K562 (cell line): ENCODE results near the gene SLC25A45. TPM values are rescaled to one million over a fixed set of nuclear protein-coding genes. Genes with fewer than 3 reads are reported as not detected.

Source experiments
- CEBPB ChIP-seq: fragments of 450-650 bp; IDR thresholded peaks from 2 replicates; pipeline ENCODE4 v1.6.1; 2016; ENCODE audit warnings: missing genetic modification characterization, missing compliant biosample characterization
- CREB1 ChIP-seq, 2 experiments: sonication (generic) in 1 of 2; formaldehyde crosslinking in 1 of 2; IDR thresholded peaks; 2 replicates each; pipeline versions ENCODE4 v1.6.1 to v1.8.0; 2012 to 2022; ENCODE audit warnings: inconsistent platforms in 1 of 2, mild to moderate bottlenecking in 1 of 2, missing genetic modification reagents in 1 of 2, moderate library complexity in 1 of 2
- KDM5B ChIP-seq: fragments of 200-600 bp; sonication (generic); IDR thresholded peaks from 2 replicates; pipeline ENCODE4 v1.6.1; 2012; ENCODE audit warnings: low read depth, mild to moderate bottlenecking, moderate library complexity, low read length, control low read depth, inconsistent platforms; ENCODE audit not compliant: insufficient replicate concordance
- SMC3 ChIP-seq: conservative IDR thresholded peaks from 2 replicates; pipeline ENCODE4 v1.6.1; 2011; ENCODE audit warnings: low read depth, low read length, improper control_type of control experiment; ENCODE audit not compliant: insufficient read depth
- ZNF232 ChIP-seq: sonication (generic); formaldehyde crosslinking; IDR thresholded peaks from 2 replicates; pipeline ENCODE4 v1.8.0; 2022; ENCODE audit warnings: mild to moderate bottlenecking, missing genetic modification reagents
- ZNF583 ChIP-seq: fragments of 250-450 bp; sonication (Bioruptor Pico); IDR thresholded peaks from 2 replicates; pipeline ENCODE4 v1.4.0; 2020
- polyA plus RNA-seq, 8 experiments: library from polyadenylated mRNA; depleted of rRNA in 4 of 8; stranded (reverse) in 5 of 8; unstranded in 3 of 8; fragments of >200 nt; fragmentation: Nextera tagmentation in 2 of 8; fragmentation: Illumina TruSeq in 1 of 8; extraction: Ambion mirVana in 2 of 8; extraction: Trizol in 1 of 8; gene quantifications; 2 replicates each; pipeline versions ENCODE4 v1.2.1 to v1.2.3, GENCODE V29; 2011 to 2014; ENCODE audit warnings: inconsistent platforms in 1 of 8, missing spikeins in 1 of 8
- total RNA-seq, 7 experiments: library from RNA; depleted of rRNA in 6 of 7; stranded (reverse); fragments of >200 nt in 6 of 7; fragmentation: Illumina TruSeq in 2 of 7; extraction: Trizol in 2 of 7; gene quantifications; 2 replicates each; pipeline versions ENCODE4 v1.2.1 to v1.2.3, GENCODE V29; 2011 to 2021; ENCODE audit warnings: low replicate concordance in 1 of 7
- TF ChIP-seq, protein P1 (sequence below): sonication (generic); formaldehyde crosslinking; IDR thresholded peaks from 2 replicates; pipeline ENCODE4 v1.8.1; 2023; ENCODE audit warnings: mild to moderate bottlenecking, missing genetic modification reagents
- TF ChIP-seq, protein P2 (sequence below): sonication (generic); formaldehyde crosslinking; IDR thresholded peaks from 2 replicates; pipeline ENCODE4 v1.8.1; 2022; ENCODE audit warnings: missing genetic modification reagents
- TF ChIP-seq, protein P3 (sequence below): fragments of 450-650 bp; IDR thresholded peaks from 2 replicates; pipeline ENCODE4 v1.6.1; 2018; ENCODE audit warnings: mild to moderate bottlenecking, low read depth; ENCODE audit not compliant: partially characterized antibody
- TF ChIP-seq, protein P4 (sequence below): sonication (generic); formaldehyde crosslinking; IDR thresholded peaks from 2 replicates; pipeline ENCODE4 v1.8.0; 2022; ENCODE audit warnings: missing genetic modification reagents, mild to moderate bottlenecking, borderline replicate concordance
- TF ChIP-seq, protein P5 (sequence below): fragments of 450-650 bp; formaldehyde crosslinking; IDR thresholded peaks from 2 replicates; pipeline ENCODE4 v1.4.0; 2020; ENCODE audit warnings: mild to moderate bottlenecking, moderate library complexity
- TF ChIP-seq, protein P6 (sequence below): fragments of 450-650 bp; IDR thresholded peaks from 2 replicates; pipeline ENCODE4 v1.6.1; 2017; ENCODE audit warnings: antibody characterized with exemption
- TF ChIP-seq, protein P7 (sequence below): fragments of 450-650 bp; IDR thresholded peaks from 2 replicates; pipeline ENCODE4 v1.6.1; 2016
- TF ChIP-seq, protein P8 (sequence below): fragments of 450-650 bp; formaldehyde crosslinking; IDR thresholded peaks from 2 replicates; pipeline ENCODE4 v1.4.0; 2020; ENCODE audit warnings: mild to moderate bottlenecking, moderate library complexity

Gene SLC25A45
- total and polyA plus RNA-seq, 9 of the 15 experiments (the other 6 are each of a cell fraction or from before 2014, with no cell fraction given): 0.15 to 2.3 (median 0.68) TPM

DNA sequence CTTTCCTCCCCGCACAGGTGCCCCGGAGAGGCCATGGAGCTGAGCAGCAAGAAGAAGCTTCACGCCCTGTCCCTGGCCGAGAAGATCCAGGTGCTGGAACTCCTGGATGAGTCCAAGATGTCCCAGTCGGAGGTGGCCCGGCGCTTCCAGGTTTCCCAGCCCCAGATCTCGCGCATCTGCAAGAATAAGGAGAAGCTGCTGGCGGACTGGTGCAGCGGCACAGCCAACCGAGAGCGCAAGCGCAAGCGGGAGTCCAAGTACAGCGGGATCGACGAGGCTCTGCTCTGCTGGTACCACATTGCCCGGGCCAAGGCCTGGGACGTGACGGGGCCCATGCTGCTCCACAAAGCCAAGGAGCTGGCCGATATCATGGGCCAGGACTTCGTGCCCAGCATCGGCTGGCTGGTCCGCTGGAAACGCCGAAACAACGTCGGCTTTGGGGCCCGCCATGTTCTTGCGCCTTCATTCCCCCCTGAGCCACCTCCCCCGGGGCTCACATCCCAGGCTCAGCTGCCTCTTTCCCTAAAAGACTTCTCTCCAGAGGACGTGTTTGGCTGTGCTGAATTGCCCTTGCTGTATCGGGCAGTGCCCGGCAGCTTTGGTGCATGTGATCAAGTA, 26.6 kb downstream of the SLC25A45 start (continued):
- TF ChIP-seq, protein P1, sequence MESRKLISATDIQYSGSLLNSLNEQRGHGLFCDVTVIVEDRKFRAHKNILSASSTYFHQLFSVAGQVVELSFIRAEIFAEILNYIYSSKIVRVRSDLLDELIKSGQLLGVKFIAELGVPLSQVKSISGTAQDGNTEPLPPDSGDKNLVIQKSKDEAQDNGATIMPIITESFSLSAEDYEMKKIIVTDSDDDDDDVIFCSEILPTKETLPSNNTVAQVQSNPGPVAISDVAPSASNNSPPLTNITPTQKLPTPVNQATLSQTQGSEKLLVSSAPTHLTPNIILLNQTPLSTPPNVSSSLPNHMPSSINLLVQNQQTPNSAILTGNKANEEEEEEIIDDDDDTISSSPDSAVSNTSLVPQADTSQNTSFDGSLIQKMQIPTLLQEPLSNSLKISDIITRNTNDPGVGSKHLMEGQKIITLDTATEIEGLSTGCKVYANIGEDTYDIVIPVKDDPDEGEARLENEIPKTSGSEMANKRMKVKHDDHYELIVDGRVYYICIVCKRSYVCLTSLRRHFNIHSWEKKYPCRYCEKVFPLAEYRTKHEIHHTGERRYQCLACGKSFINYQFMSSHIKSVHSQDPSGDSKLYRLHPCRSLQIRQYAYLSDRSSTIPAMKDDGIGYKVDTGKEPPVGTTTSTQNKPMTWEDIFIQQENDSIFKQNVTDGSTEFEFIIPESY (CRISPR knock-in tag): peak; percentile 99
- TF ChIP-seq, protein P2, sequence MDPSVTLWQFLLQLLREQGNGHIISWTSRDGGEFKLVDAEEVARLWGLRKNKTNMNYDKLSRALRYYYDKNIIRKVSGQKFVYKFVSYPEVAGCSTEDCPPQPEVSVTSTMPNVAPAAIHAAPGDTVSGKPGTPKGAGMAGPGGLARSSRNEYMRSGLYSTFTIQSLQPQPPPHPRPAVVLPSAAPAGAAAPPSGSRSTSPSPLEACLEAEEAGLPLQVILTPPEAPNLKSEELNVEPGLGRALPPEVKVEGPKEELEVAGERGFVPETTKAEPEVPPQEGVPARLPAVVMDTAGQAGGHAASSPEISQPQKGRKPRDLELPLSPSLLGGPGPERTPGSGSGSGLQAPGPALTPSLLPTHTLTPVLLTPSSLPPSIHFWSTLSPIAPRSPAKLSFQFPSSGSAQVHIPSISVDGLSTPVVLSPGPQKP: no peak
- TF ChIP-seq, protein P3, sequence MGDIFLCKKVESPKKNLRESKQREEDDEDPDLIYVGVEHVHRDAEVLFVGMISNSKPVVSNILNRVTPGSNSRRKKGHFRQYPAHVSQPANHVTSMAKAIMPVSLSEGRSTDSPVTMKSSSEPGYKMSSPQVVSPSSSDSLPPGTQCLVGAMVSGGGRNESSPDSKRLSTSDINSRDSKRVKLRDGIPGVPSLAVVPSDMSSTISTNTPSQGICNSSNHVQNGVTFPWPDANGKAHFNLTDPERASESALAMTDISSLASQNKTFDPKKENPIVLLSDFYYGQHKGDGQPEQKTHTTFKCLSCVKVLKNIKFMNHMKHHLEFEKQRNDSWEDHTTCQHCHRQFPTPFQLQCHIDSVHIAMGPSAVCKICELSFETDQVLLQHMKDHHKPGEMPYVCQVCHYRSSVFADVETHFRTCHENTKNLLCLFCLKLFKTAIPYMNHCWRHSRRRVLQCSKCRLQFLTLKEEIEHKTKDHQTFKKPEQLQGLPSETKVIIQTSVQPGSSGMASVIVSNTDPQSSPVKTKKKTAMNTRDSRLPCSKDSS: no peak
- TF ChIP-seq SMC3: 0 out of 2 replicates have a peak, but pooled peaks have one; percentile 2
- TF ChIP-seq, protein P4, sequence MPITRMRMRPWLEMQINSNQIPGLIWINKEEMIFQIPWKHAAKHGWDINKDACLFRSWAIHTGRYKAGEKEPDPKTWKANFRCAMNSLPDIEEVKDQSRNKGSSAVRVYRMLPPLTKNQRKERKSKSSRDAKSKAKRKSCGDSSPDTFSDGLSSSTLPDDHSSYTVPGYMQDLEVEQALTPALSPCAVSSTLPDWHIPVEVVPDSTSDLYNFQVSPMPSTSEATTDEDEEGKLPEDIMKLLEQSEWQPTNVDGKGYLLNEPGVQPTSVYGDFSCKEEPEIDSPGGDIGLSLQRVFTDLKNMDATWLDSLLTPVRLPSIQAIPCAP (CRISPR knock-in tag): no peak
- TF ChIP-seq CREB1 (IDR thresholded peaks at IDR 0.05): no peak
- no peak for TF ChIP-seq CREB1 (CRISPR knock-in tag; IDR thresholded peaks at IDR 0.05)
- no peak for TF ChIP-seq CEBPB (tag)
- TF ChIP-seq, protein P5, sequence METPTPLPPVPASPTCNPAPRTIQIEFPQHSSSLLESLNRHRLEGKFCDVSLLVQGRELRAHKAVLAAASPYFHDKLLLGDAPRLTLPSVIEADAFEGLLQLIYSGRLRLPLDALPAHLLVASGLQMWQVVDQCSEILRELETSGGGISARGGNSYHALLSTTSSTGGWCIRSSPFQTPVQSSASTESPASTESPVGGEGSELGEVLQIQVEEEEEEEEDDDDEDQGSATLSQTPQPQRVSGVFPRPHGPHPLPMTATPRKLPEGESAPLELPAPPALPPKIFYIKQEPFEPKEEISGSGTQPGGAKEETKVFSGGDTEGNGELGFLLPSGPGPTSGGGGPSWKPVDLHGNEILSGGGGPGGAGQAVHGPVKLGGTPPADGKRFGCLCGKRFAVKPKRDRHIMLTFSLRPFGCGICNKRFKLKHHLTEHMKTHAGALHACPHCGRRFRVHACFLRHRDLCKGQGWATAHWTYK (CRISPR knock-in tag): no peak
- TF ChIP-seq, protein P6, sequence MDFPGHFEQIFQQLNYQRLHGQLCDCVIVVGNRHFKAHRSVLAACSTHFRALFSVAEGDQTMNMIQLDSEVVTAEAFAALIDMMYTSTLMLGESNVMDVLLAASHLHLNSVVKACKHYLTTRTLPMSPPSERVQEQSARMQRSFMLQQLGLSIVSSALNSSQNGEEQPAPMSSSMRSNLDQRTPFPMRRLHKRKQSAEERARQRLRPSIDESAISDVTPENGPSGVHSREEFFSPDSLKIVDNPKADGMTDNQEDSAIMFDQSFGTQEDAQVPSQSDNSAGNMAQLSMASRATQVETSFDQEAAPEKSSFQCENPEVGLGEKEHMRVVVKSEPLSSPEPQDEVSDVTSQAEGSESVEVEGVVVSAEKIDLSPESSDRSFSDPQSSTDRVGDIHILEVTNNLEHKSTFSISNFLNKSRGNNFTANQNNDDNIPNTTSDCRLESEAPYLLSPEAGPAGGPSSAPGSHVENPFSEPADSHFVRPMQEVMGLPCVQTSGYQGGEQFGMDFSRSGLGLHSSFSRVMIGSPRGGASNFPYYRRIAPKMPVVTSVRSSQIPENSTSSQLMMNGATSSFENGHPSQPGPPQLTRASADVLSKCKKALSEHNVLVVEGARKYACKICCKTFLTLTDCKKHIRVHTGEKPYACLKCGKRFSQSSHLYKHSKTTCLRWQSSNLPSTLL: no peak
- TF ChIP-seq, protein P7, sequence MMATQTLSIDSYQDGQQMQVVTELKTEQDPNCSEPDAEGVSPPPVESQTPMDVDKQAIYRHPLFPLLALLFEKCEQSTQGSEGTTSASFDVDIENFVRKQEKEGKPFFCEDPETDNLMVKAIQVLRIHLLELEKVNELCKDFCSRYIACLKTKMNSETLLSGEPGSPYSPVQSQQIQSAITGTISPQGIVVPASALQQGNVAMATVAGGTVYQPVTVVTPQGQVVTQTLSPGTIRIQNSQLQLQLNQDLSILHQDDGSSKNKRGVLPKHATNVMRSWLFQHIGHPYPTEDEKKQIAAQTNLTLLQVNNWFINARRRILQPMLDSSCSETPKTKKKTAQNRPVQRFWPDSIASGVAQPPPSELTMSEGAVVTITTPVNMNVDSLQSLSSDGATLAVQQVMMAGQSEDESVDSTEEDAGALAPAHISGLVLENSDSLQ: no peak
- no peak for TF ChIP-seq ZNF232
- TF ChIP-seq KDM5B: peak; percentile 4
- TF ChIP-seq, protein P8, sequence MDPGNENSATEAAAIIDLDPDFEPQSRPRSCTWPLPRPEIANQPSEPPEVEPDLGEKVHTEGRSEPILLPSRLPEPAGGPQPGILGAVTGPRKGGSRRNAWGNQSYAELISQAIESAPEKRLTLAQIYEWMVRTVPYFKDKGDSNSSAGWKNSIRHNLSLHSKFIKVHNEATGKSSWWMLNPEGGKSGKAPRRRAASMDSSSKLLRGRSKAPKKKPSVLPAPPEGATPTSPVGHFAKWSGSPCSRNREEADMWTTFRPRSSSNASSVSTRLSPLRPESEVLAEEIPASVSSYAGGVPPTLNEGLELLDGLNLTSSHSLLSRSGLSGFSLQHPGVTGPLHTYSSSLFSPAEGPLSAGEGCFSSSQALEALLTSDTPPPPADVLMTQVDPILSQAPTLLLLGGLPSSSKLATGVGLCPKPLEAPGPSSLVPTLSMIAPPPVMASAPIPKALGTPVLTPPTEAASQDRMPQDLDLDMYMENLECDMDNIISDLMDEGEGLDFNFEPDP (CRISPR knock-in tag): no peak
- no peak for TF ChIP-seq ZNF583 (CRISPR knock-in tag)
